K562 (cell line): ENCODE measurements around the gene OLFM3. TPM values are rescaled to one million over a fixed set of nuclear protein-coding genes. Genes with fewer than 3 reads are reported as not detected.

ENCODE experiments used
- ATAC-seq: fragments of 200-7000 bp; cut with Tn5 transposase; 3 replicates; pipeline ENCODE4 v1.9.1; 2020; ENCODE audit warnings: moderate library complexity
- BruUV-seq: library from RNA; stranded (reverse); fragments of 400-500 nt; replicated peaks from 2 replicates; lab custom pipeline; 2021; lab: Mats Ljungman, UMichigan
- CTCF ChIA-PET: fragments of 300-600 bp; formaldehyde crosslinking; extraction: SDS; loops from one replicate; lab custom pipeline; 2021; ENCODE audit warnings: low intra/inter-chr PET ratio; lab: Yijun Ruan, JAX
- POLR2A ChIA-PET: fragments of 300-600, 350-650 bp; sonication (Branson Sonifier 250); formaldehyde crosslinking; extraction: SDS; loops from one replicate; lab custom pipeline; 2021; ENCODE audit warnings: antibody characterized with exemption, inconsistent platforms; lab: Yijun Ruan, JAX
- DNase-seq, 4 experiments: peaks; one replicate each; pipeline versions ENCODE4 v3.0.0 to v3.0.0-alpha.2; 2011 to 2018; ENCODE audit warnings: low spot score in 3 of 4, mixed read lengths in 3 of 4; ENCODE audit errors: extremely low read depth in 1 of 4
- FAIRE-seq: peaks from 2 replicates; lab custom pipeline; 2011; peaks lifted over from hg19 to GRCh38; lab: Jason Lieb, UNC
- H2AFZ ChIP-seq: 2 replicates; pipeline ENCODE4 v1.6.0; 2011; ENCODE audit warnings: low read depth, low read length, control low read depth, inconsistent platforms
- H3K27ac ChIP-seq: fragments of 200-600 bp; 3 replicates; pipeline ENCODE4 v1.8.0; 2011; ENCODE audit warnings: low read depth, mild to moderate bottlenecking, control low read depth, inconsistent platforms, low read length, moderate library complexity, mixed read lengths; ENCODE audit errors: extremely low read depth
- H3K27me3 ChIP-seq, 2 experiments: fragments of 300-600 bp in 1 of 2; 2 replicates in 1 of 2; 3 replicates in 1 of 2; pipeline versions ENCODE4 v1.6.0 to v1.8.0; 2011; ENCODE audit warnings: inconsistent platforms in 2 of 2, low read length in 2 of 2, mild to moderate bottlenecking in 1 of 2, mixed read lengths in 1 of 2, moderate library complexity in 1 of 2; ENCODE audit not compliant: control insufficient read depth in 2 of 2, insufficient read depth in 2 of 2
- H3K36me3 ChIP-seq: fragments of 300-600 bp; 3 replicates; pipeline ENCODE4 v1.8.0; 2011; ENCODE audit warnings: mild to moderate bottlenecking, low read length, inconsistent platforms; ENCODE audit not compliant: control insufficient read depth, insufficient read depth
- H3K4me1 ChIP-seq, 2 experiments: fragments of 200-600 bp in 1 of 2; replicated peaks in 1 of 2; 2 replicates in 1 of 2; 3 replicates in 1 of 2; pipeline versions ENCODE4 v1.5.1 to v1.8.0; 2011; ENCODE audit warnings: inconsistent platforms in 2 of 2, low read length in 2 of 2, mild to moderate bottlenecking in 1 of 2, mixed read lengths in 1 of 2, moderate library complexity in 1 of 2; ENCODE audit not compliant: control insufficient read depth in 2 of 2, insufficient read depth in 2 of 2
- H3K4me2 ChIP-seq: 2 replicates; pipeline ENCODE4 v1.6.1; 2011; ENCODE audit warnings: low read length, control low read depth, inconsistent platforms, mixed read lengths; ENCODE audit not compliant: insufficient read depth
- H3K4me3 ChIP-seq: fragments of 200-600 bp; sonication (generic), shearing (Covaris generic); 2 replicates; pipeline ENCODE4 v1.5.1; 2016; ENCODE audit warnings: control low read depth, inconsistent platforms
- H3K79me2 ChIP-seq: fragments of 200-600 bp; 3 replicates; pipeline ENCODE4 v1.8.0; 2011; ENCODE audit warnings: low read length, inconsistent platforms; ENCODE audit not compliant: control insufficient read depth, insufficient read depth
- H3K9ac ChIP-seq, 2 experiments: 2 replicates each; pipeline versions ENCODE4 v1.6.0 to v1.6.1; 2011; ENCODE audit warnings: low read depth in 2 of 2, low read length in 2 of 2, control low read depth in 1 of 2, inconsistent platforms in 1 of 2, mild to moderate bottlenecking in 1 of 2, mixed read lengths in 1 of 2; ENCODE audit not compliant: insufficient read depth in 1 of 2
- H3K9me1 ChIP-seq: one replicate; pipeline ENCODE4 v1.6.0; 2011; ENCODE audit warnings: inconsistent platforms, mild to moderate bottlenecking, low read length, moderate library complexity; ENCODE audit not compliant: control insufficient read depth, insufficient read depth
- H3K9me3 ChIP-seq: replicated peaks from 2 replicates; pipeline ENCODE4 v1.5.1; 2011; ENCODE audit warnings: low read depth, low read length, inconsistent platforms; ENCODE audit not compliant: control insufficient read depth, insufficient read depth
- H4K20me1 ChIP-seq: replicated peaks from 2 replicates; pipeline ENCODE4 v1.6.1; 2011; ENCODE audit warnings: low read length, inconsistent platforms, mixed read lengths; ENCODE audit not compliant: control insufficient read depth, insufficient read depth
- ARID2 ChIP-seq: fragments of 450-650 bp; IDR thresholded peaks from 2 replicates; pipeline ENCODE4 v1.6.1; 2017; ENCODE audit warnings: antibody characterized with exemption, mild to moderate bottlenecking
- ARNT ChIP-seq, 2 experiments: fragments of 450-650 bp; IDR thresholded peaks; 2 replicates each; pipeline ENCODE4 v1.6.1; 2016; ENCODE audit warnings: mild to moderate bottlenecking in 1 of 2
- FOXP4 ChIP-seq: sonication (generic); formaldehyde crosslinking; IDR thresholded peaks from 2 replicates; pipeline ENCODE4 v1.8.0; 2022; ENCODE audit warnings: mild to moderate bottlenecking, missing genetic modification reagents, borderline replicate concordance
- PHB ChIP-seq: fragments of 250-450 bp; sonication (Bioruptor Pico); IDR thresholded peaks from 2 replicates; pipeline ENCODE4 v1.5.0; 2021
- POLR2G ChIP-seq: fragments of 200-400 bp; formaldehyde crosslinking; IDR thresholded peaks from 2 replicates; pipeline ENCODE4 v1.6.1; 2017; ENCODE audit warnings: low read depth, mild to moderate bottlenecking, antibody characterized with exemption, low read length, moderate library complexity
- SMAD4 ChIP-seq: fragments of 250-450 bp; sonication (Bioruptor Pico); conservative IDR thresholded peaks from 2 replicates; pipeline ENCODE4 v1.8.0; 2021; ENCODE audit warnings: inconsistent platforms, mild to moderate bottlenecking, moderate library complexity
- TARDBP ChIP-seq: fragments of 450-650 bp; IDR thresholded peaks from 2 replicates; pipeline ENCODE4 v1.6.1; 2016
- ZNF23 ChIP-seq: fragments of 250-450 bp; sonication (Bioruptor Pico); IDR thresholded peaks from 2 replicates; pipeline ENCODE4 v1.4.0; 2020; ENCODE audit warnings: mild to moderate bottlenecking
- ZNF24 ChIP-seq: fragments of 450-650 bp; IDR thresholded peaks from 2 replicates; pipeline ENCODE4 v1.6.1; 2016
- ZNF280B ChIP-seq: fragments of 250-450 bp; sonication (Bioruptor Pico); IDR thresholded peaks from 2 replicates; pipeline ENCODE4 v1.5.1; 2021; ENCODE audit warnings: mild to moderate bottlenecking
- ZNF384 ChIP-seq: IDR thresholded peaks from 2 replicates; pipeline ENCODE4 v1.6.1; 2012; ENCODE audit warnings: low read depth, low read length, improper control_type of control experiment
- WGBS: fragments of 100-300 bp; shearing (Covaris generic); methylation state at CpG from one replicate; pipeline ENCODE4 v1.1.6; 2016; ENCODE audit warnings: low coverage, mixed read lengths; ENCODE audit not compliant: insufficient coverage; ENCODE audit errors: missing lambda C conversion rate; 5-methylcytosine and 5-hydroxymethylcytosine counted together
- in situ Hi-C: fragments of 300-500 bp; cut with MboI; formaldehyde crosslinking; loops from 4 replicates; pipeline ENCODE4 v1.15.0; 2018; ENCODE audit warnings: inconsistent platforms, mixed read lengths
- intact Hi-C: fragments of 100-400 bp; cut with micrococcal nuclease; formaldehyde crosslinking; loops from 2 replicates; pipeline ENCODE4 v1.14.2; 2022
- polyA plus RNA-seq, 8 experiments: library from polyadenylated mRNA; depleted of rRNA in 4 of 8; stranded (reverse) in 5 of 8; unstranded in 3 of 8; fragments of >200 nt; fragmentation: Nextera tagmentation in 2 of 8; fragmentation: Illumina TruSeq in 1 of 8; extraction: Ambion mirVana in 2 of 8; extraction: Trizol in 1 of 8; gene quantifications; 2 replicates each; pipeline versions ENCODE4 v1.2.1 to v1.2.3, GENCODE V29; 2011 to 2014; ENCODE audit warnings: inconsistent platforms in 1 of 8, missing spikeins in 1 of 8
- total RNA-seq, 7 experiments: library from RNA; depleted of rRNA in 6 of 7; stranded (reverse); fragments of >200 nt in 6 of 7; fragmentation: Illumina TruSeq in 2 of 7; extraction: Trizol in 2 of 7; gene quantifications; 2 replicates each; pipeline versions ENCODE4 v1.2.1 to v1.2.3, GENCODE V29; 2011 to 2021; ENCODE audit warnings: low replicate concordance in 1 of 7
- TF ChIP-seq, protein P1 (sequence below): sonication (generic); formaldehyde crosslinking; IDR thresholded peaks from 2 replicates; pipeline ENCODE4 v1.8.0; 2022; ENCODE audit warnings: mild to moderate bottlenecking, missing genetic modification reagents
- TF ChIP-seq, protein P2 (sequence below): fragments of 450-650 bp; conservative IDR thresholded peaks from 2 replicates; pipeline ENCODE4 v1.6.1; 2016; ENCODE audit warnings: missing genetic modification characterization, low read depth, mild to moderate bottlenecking, control low read depth, missing compliant biosample characterization

OLFM3 gene
- total and polyA plus RNA-seq, 9 of the 15 experiments (the other 6 are each of a cell fraction or from before 2014, with no cell fraction given) = 0.07 TPM; not detected in 8

DNA sequence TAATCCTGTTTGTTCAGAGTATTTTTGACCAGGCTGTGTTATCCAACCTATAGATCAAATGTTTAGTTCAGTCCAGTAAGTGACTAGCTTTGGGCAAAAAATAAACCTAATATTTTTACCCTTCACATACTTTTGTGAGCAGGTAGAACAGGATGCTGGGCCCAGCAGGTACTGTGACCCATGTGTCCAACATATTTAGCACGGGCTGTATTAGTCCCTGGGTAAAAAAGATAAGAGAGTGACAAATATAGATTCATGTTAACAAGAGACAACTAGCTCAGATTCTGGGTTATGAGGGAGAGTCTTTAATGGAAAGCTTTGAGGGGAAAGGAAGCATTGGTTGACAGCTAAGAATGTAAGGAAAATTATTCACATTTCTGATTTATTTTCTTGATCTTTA, 43.1 kb downstream of the OLFM3 start (continued):
- TF ChIP-seq ZNF384 (no peak), ZNF23 (CRISPR knock-in tag) (no peak), FOXP4 (no peak), ZNF280B (no peak)
- TF ChIP-seq, all 486 proteins: peak for 0

DNA sequence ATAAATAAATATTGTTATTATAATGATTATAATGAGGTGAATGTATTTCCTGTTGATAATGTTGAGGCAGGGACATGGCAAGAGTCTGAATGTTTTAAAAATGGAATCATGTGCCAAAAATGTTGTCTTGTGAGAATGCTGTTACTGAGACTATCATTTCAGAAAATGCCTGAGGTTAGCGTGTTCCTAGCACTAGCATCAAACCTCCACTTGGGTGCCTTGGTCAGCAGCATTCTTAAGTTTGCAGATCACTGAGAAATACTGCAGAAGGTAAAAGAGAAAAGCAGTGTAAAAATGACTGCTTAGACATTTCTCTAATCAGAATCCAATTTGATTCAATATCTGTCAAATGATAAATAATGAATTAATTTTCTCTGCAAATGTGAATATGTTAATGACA, 50.8 kb downstream of the OLFM3 start:
- no TSS peak for BruUV-seq
- no peak for TF ChIP-seq SMAD4 (CRISPR knock-in tag)
- no peak for TF ChIP-seq POLR2G
- TF ChIP-seq, protein P1, sequence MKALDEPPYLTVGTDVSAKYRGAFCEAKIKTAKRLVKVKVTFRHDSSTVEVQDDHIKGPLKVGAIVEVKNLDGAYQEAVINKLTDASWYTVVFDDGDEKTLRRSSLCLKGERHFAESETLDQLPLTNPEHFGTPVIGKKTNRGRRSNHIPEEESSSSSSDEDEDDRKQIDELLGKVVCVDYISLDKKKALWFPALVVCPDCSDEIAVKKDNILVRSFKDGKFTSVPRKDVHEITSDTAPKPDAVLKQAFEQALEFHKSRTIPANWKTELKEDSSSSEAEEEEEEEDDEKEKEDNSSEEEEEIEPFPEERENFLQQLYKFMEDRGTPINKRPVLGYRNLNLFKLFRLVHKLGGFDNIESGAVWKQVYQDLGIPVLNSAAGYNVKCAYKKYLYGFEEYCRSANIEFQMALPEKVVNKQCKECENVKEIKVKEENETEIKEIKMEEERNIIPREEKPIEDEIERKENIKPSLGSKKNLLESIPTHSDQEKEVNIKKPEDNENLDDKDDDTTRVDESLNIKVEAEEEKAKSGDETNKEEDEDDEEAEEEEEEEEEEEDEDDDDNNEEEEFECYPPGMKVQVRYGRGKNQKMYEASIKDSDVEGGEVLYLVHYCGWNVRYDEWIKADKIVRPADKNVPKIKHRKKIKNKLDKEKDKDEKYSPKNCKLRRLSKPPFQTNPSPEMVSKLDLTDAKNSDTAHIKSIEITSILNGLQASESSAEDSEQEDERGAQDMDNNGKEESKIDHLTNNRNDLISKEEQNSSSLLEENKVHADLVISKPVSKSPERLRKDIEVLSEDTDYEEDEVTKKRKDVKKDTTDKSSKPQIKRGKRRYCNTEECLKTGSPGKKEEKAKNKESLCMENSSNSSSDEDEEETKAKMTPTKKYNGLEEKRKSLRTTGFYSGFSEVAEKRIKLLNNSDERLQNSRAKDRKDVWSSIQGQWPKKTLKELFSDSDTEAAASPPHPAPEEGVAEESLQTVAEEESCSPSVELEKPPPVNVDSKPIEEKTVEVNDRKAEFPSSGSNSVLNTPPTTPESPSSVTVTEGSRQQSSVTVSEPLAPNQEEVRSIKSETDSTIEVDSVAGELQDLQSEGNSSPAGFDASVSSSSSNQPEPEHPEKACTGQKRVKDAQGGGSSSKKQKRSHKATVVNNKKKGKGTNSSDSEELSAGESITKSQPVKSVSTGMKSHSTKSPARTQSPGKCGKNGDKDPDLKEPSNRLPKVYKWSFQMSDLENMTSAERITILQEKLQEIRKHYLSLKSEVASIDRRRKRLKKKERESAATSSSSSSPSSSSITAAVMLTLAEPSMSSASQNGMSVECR = no peak
- TF ChIP-seq ARNT (IDR thresholded peaks at IDR 0.05) = no peak
- TF ChIP-seq TARDBP = no peak
- TF ChIP-seq PHB (CRISPR knock-in tag) = no peak
- no peak for TF ChIP-seq ZNF24
- TF ChIP-seq ARID2 = no peak
- TF ChIP-seq, protein P2, sequence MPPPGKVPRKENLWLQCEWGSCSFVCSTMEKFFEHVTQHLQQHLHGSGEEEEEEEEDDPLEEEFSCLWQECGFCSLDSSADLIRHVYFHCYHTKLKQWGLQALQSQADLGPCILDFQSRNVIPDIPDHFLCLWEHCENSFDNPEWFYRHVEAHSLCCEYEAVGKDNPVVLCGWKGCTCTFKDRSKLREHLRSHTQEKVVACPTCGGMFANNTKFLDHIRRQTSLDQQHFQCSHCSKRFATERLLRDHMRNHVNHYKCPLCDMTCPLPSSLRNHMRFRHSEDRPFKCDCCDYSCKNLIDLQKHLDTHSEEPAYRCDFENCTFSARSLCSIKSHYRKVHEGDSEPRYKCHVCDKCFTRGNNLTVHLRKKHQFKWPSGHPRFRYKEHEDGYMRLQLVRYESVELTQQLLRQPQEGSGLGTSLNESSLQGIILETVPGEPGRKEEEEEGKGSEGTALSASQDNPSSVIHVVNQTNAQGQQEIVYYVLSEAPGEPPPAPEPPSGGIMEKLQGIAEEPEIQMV (tag) = no peak

More for the DNA sequence above, 50.8 kb downstream of the OLFM3 start:
- Histone ChIP-seq H3K27me3 (no peaks in the 10 kb centered on the region), H3K4me1 (no peaks in the 10 kb centered on the region), H4K20me1 (no peaks in the 10 kb centered on the region), H3K4me3 (no peak overlapping the region), H3K79me2 (no peaks in the 10 kb centered on the region), H2AFZ (no peak overlapping the region), H3K4me2 (no peak overlapping the region), H3K36me3 (no peaks in the 10 kb centered on the region), H3K9me3 (no peaks in the 10 kb centered on the region), H3K9me1 (no peaks in the 10 kb centered on the region), H3K9ac (no peak overlapping the region), H3K27ac (no peak overlapping the region)
- POLR2A ChIA-PET = no interaction called here
- FAIRE-seq = no peak
- ATAC-seq = no peak
- intact Hi-C loops = no loop called here
- no peak for DNase-seq
- in situ Hi-C loops = no loop called here
- WGBS = 0% methylated on average over 1 of the region's 1 CpG
- CTCF ChIA-PET = no interaction called here
